ENCODE data around the gene SNAP47.

- TF ChIP-seq CTCF (IDR thresholded peaks at IDR 0.05) = no peak
- no peak for TF ChIP-seq EZH2 (IDR thresholded peaks at IDR 0.05)
- no peak for TF ChIP-seq EZH2phosphoT487 (IDR thresholded peaks at IDR 0.05)
These were observed 6.4 kb upstream of the SNAP47 start for GRCh38 chr1:227728892-227729143.
